GM19455 (cell line): ENCODE results near the gene CDK11B.
"Not testable (repeated sequence)": the region's sequence is repeated elsewhere in the genome, so short reads cannot be mapped to it uniquely, and the experiment has no call there.

Source experiments
- ATAC-seq: cut with Tn5 transposase; IDR thresholded peaks from one replicate; pipeline ENCODE4 v1.9.1; 2021; ENCODE audit not compliant: unreplicated experiment

CDK11B gene

DNA sequence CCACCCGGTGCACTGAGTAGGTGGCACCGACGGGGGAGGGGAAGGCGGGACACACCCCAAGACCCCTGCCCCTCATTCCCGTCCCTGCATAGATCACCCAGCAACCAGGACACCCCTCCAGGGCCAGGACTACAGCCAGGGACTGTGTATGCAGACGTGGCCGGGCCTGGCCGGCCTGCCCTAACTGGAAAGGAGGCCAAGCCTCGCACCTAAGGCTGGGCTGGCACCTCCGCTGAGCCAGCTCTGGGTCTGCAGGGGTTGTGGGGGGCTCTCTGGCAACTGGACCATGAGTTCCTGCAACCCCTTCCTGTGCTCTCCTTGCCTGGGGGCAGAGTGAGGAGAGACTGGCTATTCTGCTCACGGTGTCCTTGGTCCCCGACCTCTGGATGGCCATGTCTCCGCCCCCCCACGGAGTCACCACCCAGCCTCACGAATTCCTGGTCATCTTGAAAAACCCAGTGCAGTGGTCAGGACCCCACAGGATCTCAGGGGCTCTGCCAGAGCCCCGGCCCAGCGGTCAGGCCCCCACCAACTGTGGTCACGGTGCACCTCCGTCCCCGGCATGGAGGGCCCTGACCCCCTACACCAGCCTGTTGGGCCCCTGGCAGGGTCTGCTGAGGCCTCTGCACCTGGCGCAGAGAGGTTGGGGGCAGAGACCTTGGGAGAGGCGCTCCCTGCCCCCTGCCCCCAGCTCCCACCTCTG lies 57.8 kb downstream of the CDK11B start:
- ATAC-seq: no peak

GRCh38 chr1:1599935-1600860 lies 58.6 kb downstream of the CDK11B start, which contains the start of gene FNDC10:
Gene FNDC10, minus strand, starts transcription at chr1:1600135. Its CDS starts 120 bp downstream, at chr1:1600015.
- no peak for ATAC-seq

DNA sequence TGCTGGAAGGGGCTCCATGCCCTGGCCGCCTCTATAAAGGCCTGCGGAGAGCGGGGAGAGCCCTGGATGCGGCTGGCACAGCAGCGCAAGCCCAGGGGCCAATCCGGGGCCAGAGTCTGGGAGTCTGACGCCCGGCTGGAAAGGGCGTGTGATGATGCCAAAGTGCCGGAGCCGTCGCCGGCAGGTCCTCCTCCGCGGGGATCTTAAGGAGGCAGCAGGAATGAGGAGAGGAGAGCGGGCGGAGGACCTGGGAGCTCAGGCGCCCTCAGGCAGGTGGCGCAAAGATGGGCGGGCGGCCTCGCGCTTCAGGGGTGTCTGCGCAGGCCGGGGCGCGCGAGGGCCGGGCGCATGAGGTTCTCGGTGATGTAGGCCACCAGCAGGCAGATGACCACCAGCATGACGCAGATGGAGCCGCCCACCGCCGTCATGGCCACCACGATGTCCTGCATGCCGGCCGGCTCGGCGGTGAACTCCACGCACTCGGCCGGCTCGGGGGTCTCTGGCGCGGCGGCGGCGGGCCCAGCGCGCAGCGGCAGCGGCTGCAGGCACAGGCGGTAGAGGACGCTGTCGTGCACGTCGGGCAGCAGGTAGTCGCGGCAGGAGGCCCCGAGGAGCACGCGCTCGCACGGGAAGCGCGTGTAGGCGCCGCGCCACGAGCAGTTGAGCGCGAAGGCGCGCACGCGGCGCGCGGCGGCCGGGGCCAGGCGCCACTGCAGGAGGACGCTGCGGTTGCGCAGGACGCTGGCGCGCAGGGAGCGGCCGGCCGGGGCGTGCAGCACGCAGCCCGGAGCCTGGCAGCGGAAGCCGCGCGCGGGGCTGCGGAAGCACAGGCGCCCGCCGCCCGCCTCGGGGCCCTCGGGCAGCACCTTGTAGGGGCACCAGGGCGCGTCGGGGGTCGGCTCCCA lies 59.5 kb downstream of the CDK11B start:
- ATAC-seq: no peak

DNA sequence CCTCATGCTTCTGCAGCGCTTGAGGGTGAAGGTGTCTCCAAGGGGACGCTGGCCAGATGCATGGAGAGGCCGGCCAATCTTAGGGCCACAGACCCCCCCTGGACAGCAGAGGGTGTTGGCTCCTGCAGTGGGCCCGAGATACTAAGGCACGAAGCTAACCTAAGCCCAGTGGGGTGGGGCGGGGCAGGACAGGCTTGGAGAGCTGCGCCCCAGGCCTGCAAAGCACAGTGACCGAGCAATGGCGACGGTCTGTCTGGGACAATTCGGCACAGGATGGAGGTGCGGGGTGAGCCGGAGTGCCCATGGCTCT lies 60.1 kb downstream of the CDK11B start:
- no peak for ATAC-seq

GRCh38 chr1:1598051-1598719 lies 60.6 kb downstream of the CDK11B start:
- ATAC-seq: no peak

DNA sequence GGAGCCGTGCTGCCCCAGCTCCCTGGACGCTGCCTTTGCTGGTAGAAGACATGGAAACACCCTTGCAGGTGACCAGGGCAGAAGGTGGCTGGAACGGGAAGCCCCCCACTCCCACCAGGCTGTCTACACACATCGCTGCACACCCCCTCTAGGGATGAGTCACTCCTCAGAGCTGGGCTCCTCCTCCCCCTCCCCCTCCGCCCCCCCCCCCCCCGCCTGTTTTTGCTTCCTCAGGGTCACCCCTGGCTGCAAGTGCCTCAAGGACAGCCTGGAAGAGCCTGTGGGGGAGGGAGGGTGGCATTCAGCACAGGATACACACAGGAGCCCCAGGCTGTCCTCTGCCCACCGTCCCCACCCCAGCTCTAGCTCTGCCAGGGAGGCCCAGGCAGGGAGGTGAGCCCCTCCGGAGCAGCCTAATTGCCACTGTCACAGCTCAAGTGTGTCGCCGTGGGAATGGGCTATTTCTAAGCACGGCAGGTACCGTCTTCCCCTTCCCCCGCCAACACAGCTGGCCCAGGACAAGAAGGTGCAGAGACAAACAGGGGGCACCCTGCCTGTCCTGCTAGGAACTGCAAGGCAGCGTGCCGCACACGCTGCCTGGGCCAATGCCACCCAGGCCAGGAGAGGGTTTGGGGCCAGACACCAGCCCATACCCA lies 61.4 kb downstream of the CDK11B start:
- ATAC-seq: no peak

DNA sequence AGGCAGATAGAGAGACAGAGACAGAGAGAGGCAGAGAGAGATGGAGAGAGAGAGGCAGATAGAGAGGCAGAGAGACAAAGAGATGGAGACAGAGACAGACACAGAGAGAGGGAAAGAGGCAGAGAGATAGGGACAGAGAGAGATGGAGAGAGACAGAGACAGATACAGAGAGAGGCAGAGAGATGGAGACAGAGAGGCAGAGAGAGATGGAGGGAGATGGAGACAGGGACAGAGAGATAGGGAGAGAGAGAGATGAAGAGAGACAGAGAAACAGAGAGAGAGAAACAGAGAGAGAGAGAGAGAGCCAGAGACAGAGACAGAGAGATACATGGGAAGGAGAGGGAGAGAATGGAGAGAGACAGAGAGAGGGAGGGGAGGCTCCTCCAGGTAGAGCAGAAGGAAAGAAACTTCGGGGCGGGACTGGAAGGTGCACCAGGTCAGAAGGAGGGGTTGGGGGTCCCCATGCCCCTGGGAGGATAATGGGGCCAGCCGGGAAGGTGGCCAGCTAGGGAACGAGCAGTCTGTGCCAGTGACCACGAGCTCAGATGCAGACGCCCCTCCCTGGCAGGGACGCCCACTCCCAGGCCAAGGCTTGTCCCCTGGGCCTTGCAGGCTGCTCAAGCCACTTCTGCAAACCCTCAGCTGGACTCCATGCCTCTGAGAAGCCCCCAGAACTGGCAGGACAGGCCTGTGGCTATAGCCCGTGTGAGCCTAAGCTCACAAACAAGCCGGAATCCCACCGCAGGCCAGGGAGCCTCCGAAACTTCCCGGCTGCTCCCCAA lies 62.1 kb downstream of the CDK11B start:
- no peak for ATAC-seq

GRCh38 chr1:1595341-1595740 lies 63.5 kb downstream of the CDK11B start:
- not testable (repeated sequence) for ATAC-seq

GRCh38 chr1:1594602-1595260 lies 64.1 kb downstream of the CDK11B start:
- ATAC-seq: no peak

- no peak for ATAC-seq
Measured at GRCh38 chr1:1593834-1594601, 64.8 kb downstream of the CDK11B start.

GRCh38 chr1:1591452-1591851 lies 67.4 kb downstream of the CDK11B start:
- no peak for ATAC-seq
